Superior temporal gyrus (tissue), 1 donor: ENCODE measurements around the gene ZCCHC7.
"Not testable (repeated sequence)": the region's sequence is repeated elsewhere in the genome, so short reads cannot be mapped to it uniquely, and the experiment has no call there.

Experiments
- DNase-seq: peaks from one replicate; pipeline ENCODE4 v3.0.0-alpha.2; 2016; ENCODE audit errors: extremely low spot score

The ZCCHC7 gene

DNA sequence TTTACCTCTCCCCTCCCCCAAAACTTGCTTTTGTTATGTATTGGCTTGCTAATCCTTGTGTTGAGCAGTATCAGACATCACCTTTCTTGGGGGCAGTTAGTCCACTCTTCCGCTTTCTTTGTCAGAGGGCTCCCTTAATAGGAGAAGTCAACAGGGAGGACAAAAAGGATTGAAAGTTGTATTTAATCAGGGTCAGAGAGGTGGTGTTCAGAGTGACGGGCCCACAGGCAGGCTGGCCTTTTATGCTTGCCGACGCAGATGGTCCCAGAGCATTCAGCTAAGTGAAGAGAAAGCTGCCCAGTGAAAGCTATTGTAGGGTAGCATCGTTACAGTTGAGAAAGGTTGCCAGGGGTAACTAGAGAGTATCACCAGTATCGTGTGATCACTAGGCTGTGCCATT is 131.1 kb downstream of the ZCCHC7 start:
- DNase-seq, result no peak

DNA sequence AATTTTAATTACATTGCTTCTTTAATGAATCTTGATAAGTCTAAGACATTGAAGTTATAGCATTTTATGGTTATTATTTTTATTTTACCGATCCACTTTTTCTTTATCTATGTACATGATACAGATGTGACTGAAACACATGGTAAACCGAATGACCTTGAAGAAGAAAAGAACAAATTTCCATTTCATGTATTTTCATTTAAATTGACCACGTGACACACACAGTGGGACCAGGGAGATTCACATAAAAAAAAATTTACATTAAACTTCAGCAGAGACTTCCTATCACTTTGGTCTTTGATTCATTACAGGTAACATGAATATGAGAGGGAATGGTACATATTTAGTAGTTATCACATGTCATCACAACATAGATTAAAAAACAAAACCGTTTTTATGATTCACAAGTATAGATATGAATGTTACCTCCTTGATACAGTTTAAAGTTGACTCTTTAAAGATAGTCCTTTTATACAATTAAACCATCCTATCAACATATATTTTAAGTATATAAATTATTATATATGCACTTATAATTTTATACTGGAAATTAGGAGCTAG is 133.1 kb downstream of the ZCCHC7 start:
- DNase-seq, result no peak

DNA sequence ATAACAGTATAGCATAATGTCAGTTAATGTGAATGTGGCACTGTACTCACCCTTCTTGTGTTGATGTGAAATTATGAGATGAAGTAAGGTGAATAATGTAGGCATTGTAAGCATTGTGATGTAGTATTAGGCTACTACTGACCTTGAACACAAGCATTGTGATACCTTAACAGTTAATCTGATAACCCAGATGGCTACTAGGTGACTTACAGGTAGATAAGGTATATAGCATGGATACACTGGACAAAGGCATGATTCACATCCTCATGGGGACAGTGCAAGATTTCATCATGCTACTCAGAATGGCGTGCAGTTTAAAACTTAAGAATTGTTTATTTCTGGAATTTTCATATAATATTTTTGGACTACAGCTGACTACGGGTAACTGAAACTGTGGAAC is 134.8 kb downstream of the ZCCHC7 start:
- no peak for DNase-seq

DNA sequence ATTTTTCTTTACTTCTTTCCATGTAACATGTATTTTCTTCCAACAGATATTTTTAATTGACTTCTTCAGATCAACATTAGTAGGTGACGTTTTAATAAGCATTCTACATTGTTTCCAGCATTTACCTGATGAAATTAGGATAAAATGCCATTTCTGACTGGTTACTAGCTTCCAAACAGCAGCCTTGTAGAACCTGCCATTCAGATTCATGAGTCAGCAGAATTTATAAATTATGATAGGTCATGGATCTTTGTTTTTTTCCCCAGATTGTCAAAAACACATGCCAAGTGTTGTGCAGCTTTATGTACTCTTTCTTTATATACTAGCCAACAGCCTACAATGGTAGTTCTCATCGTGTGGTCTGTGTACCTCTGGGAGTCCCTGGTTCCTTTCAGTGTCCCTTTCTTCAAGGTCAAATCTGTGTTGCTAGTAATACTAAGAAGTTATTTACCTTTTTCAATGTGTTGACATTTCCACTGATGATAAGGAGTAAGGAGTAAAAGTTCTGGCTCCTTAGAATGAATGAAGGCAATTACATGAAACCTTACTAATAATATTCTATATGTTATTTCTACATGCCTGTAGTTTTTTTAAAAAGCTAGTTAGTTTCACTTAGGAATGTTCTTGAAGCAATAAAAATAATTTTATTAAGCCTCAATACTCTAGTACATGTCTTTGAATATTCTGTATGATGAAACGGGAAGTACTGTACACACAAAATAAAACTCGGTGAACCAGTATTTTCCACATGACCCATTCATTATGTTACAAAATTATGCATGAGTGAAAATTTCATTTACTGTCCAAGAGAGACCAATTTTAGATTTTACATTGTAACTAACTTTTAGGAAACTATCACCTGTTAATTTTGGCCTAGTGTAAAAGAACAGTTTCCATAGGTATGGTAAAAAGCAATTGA is 135.8 kb downstream of the ZCCHC7 start:
- DNase-seq, result no peak

DNA sequence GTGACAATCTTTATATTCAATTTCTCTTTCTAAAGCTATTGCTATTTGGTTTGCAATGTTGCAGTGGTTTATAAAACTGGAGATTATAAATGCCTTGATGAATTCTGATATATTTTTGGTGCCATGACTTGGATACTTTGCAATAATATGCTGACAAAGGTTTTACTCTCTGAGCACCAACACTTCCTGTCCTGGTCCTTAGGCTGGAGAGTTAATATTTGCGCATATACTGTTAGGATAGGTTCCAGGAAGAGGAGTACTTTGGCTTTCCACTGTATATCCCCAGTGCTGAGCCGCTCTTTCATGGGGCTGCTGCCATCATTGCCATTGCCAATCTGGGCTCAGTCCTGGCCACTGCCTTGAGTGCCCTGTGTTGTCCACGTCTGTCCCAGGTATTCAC is 139.6 kb downstream of the ZCCHC7 start:
- no peak for DNase-seq

DNA sequence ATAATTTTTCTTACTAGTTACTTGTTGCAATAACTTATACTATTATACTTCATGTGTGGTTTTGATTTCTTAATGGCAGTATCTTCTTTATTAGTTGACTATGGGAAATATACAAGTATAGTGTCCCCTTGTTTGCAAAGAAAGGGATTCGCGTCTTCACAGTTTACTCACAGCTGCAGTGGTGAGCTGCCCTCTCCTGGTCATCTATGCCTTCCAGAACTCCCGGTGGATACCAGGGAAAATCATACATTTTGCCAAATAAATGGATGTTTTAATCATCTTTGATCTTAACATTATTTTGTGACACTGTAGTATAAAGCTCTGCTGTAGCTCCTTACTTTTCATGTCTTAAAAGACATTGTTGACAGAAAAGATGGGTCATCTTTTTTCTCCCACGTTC is 142.0 kb downstream of the ZCCHC7 start:
- DNase-seq, result peak; percentile 68

DNA sequence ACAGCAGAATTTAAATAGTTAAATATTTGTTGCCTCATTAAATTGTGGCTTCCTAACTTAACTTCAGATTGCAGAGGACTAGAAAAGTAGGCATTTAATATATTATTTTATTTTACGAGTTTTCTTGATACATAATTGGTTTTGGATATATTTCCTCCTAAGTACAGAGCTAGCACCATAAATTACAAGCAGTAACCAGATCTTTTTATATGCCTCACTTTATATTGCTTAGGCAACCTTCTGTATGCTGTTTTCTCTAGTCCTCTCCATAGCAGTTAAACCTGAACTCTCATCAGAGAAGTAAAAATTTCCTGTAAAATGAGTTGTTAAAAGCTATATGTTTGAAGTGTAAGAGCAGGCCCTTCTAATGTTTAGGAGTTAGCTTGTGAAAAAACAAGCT is 144.2 kb downstream of the ZCCHC7 start:
- DNase-seq, result no peak

DNA sequence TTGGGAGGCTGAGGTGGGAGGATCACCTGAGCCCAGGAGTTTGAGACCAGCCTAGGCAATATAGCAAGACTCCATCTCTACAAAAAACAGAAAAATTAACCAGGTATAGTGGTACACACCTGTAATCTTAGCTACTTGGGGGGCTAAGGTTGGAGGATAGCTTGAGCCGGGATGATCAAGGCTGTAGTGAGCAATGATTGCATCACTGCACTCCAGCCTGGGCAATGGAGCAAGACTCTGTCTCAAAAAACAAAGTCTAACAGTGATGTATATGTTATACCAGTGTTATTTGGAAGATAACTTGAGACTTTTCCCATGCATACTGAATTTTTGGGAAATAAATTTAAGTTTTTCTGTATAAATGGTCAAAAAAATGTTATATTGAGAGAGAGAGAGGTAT is 146.3 kb downstream of the ZCCHC7 start:
- DNase-seq, result no peak

DNA sequence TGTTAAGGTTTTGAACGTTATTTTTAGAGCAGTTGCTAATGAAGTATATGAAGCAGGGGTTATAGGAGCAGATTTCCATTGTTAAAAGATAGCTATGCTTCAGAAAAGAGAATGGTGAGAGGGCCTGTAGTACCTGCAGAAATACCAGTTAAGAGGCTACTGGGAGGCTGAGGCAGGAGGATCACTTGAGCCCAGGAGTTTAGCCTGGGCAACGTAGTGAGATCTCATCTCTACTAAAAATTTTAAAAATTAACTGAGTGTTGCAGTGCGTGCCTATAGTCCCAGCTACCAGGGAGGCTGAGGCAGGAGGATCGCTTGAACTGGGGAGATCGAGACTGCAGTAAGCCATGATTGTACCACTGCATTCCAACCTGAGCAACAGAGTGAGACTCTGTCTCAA is 148.8 kb downstream of the ZCCHC7 start:
- no peak for DNase-seq

DNA sequence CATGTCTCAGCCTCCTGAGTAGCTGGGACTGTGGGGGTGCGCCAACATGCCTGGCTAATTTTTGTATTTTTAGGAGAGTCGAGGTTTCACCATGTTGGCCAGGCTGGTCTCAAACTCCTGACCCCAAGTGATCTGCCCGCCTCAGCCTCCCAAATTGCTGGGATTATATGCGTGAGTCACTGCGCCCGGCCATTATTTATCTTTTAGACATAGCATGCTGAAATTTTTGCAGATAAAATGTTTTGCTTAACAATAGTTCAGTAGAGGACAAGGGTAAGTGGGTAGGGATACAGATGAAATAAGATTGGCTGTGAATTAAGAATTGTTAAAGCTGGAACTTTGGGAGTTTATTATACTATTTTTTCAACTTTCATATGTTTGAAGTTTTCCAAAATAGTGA is 151.3 kb downstream of the ZCCHC7 start:
- no peak for DNase-seq

DNA sequence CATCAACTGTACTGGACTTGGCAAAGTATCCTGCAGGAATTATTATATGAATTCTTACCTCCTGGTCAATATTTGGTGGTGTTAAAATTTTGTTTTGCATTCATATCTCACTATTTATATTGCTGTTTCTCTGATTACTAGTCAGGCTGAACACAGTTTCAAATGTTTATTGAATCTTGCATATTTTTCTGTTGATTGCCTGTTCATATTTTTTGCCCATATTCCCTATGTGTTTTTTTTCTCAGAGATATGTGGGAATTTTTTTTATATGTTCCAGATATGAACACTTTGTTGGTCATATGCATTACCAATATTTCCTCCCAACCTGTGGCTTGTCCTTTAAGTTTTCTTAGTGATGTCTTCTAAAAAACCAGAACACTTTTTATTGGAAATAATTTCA is 153.2 kb downstream of the ZCCHC7 start:
- no peak for DNase-seq

DNA sequence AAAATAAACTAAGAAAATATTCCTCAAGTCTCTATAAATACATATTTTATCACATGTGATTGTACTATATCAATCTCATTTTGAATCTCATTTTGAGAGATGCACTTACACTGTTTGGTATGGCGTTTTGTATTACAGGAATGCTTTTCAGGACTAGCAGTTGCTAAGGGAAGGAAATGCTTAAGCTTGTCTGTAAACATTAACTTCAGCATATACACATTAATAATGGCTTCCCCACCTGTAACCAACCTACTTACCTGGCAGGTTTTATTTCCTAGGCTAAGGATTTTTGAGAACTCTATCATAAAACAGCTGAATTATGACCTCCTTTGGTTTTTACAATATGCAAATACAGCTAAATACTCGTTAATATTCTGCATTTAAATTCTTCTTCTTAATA is 161.2 kb downstream of the ZCCHC7 start:
- no peak for DNase-seq

DNA sequence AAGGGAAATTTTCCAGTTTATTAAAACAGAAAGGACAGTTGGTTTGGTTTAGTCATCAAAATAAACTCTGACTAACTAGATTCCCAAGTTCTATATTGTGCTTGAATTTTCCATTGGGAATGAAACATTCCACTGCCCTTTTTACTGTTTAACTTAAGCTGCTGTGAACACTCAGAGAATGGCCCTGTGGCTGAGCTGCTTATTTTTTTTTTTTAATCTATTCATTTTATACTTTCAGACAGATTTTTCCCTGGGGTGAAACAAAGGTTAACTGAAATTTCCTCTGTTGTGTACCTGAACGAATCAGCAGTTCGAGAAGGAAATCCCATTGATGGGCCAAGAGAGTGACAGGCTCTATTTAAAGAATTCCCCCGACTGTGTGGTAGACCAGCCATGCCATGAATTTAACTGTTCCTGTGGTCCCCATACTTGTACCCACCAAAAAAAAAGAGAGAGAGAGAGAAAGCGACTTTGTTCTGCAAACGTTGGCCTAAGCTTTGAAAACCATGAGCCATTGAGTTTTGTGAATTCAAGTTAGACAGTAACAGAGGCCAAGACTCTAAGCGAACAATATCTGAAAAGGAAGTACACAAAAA is 163.5 kb downstream of the ZCCHC7 start:
- no peak for DNase-seq

DNA sequence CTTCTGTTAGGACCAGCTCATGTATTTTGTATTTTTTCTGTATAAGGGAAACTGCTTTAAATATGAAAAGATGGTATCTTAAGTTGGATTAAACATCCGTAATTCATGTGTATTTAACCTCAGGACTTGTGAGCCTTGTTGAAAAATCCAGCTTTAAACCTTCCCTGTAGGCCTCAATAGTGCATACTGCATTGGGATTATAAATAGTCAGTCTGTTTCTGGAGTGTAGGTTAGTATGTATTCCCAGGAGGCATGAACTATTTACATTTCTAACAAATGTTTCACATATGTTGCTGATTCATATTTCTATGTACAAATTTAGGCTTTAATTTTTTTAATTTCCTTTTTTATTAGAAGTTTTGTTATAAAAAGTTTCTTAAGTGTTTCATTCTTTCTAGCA is 164.3 kb downstream of the ZCCHC7 start:
- no peak for DNase-seq

DNA sequence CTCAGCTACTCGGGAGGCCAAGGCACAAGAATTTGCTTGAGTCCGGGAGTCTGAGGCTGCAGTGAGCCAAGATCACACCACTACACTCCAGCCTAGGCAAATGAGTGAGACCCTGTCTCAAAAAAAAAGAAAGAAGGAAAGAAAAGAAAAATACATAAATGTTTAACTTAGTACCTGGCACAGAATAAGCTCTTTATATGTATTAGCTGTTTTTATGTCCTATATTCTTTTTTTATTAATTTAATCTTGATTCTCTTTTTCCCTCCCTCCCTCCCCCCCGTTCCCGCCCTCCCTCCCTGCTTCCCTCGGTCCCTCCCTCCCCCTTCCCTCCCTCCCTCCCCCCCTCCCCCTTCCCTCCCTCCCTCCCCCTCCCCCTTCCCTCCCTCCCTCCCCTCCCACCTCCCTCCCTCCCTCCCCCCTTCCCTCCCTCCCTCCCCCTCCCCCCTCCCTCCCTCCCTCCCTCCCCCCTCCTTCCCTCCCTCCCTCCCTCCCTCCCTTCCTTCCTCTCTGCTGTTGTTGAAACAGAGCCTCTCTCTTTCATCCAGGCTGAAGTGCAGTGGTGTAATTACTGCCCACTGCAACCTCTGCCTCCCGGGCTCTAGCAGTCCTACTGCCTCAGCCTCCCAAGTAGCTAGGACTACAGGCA is 166.3 kb downstream of the ZCCHC7 start:
- no peak for DNase-seq

DNA sequence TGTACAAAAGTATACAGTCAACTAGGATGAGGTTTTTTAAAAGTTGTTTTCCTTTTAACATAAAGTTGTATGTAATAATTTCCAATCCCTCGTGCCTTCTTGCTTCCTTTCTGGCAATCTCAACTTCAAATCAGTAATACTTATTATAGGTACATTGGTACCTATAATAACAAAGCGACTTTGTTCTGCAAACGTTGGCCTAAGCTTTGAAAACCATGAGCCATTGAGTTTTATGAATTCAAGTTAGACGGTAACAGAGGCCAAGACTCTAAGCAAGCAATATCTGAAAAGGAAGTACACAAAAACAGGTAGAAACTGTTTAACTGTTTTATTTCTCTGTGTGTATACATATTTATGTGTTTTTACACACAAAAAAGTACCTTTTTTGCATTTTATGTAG is 166.9 kb downstream of the ZCCHC7 start:
- DNase-seq, result no peak

DNA sequence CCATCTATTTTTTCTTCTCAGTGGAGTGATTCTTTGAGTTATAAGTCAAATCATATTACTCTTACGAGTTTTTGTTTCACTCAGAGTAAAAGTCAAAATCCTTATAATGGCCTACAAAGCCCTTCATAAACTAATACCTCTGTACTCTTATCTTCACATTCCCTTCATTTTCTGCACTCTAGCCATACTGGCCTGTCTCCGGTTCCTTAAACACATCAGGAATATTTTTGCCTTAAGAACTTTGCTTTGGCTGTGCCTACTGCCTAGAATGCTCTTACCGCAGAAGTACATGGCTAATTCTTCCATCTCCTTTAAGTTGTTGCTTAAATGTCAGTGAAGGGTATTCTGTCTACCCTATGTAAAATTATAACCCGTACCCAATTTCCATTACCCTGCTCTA is 169.3 kb downstream of the ZCCHC7 start:
- no peak for DNase-seq

DNA sequence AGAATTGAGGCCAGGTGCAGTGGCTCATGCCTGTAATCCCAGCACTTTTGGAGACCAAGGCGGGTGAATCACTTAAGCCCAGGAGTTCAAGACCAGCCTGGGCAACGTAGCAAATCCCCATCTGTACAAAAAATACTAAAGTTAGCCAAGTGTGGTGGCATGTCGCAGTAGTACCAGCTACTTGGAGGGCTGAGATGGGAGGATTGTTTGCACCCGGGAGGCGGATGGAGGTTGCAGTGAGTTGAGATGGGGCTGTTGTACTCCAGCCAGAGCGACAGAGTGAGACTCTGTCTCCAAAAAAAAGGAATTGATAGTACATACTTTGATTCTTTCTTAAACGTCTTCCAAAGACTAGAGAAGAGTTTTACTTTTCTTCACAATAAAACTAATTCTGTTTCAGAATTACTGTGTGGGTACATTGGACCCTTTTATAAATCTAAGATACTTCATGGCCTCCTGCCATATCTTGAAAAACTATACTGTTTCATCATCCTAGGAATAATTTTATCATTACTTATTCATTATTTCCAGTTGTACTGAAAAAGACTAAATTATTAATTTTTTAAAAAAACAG is 170.1 kb downstream of the ZCCHC7 start:
- no peak for DNase-seq

DNA sequence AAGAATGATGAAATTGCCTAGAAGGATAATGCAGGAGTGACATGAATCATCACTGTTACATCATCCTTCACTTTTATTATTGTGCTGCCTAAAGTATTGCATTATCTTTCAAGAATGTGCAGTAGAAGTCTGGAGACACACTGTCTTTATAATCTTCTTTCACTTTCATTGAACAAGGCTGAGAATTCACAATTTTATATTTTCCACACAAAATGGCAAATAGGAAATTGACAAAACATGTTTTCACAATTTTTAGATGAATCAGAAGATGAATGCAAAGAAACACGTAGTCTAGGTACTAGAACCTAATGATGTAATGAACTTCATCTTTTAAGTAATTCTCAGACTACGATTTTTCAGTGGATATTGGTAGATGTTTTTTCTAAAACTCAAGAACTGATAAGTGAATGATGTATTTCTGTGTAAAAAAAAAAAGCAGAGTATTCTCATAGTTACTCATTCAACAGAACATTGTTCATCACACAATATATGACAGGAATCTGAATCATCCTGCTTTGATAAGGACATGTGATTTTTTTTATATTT is 170.6 kb downstream of the ZCCHC7 start:
- DNase-seq, result no peak

DNA sequence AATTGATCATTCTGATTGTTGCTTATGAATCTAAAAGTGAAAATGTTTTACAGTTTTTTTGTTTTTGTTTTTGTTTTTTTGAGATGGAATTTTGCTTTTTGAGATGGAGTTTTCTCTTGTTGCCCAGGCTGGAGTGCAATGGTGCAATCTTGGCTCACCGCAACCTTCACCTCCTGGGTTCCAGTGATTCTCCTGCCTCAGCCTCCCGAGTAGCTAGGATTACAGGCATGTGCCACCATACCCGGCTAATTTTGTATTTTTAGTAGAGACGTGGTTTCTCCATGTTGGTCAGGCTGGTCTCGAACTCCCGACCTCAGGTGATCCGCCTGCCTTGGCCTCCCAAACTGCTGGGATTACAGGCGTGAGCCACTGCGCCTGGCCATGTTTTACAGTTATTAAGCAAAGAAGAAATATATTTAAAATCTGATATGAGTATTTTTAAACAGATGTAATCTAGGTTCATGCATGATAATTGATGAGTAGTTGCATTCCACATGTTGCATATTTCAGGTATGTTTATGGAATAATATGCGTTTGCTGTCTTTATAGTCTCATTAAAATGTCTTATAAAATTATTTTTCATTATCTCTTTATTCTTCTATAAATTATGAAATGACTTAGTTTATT is 171.4 kb downstream of the ZCCHC7 start:
- DNase-seq, result not testable (repeated sequence)

DNA sequence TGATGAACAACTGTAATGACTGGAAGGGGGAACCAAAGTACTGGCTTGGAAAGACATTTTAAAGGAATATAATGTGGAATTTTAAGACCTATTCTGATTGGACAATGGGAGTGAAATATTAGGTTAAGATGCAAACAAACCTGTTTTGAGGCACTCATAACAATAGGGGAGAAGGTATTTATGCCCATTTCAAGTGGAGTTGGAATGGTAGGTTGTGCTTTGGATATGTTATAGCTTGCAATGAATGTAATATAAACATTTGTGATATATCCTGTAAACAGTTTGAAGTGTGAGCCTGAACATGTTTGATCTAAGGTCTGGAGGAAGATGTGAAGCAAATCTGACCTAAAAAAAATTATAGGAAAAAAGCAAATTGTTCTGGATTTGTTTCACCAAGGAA is 172.5 kb downstream of the ZCCHC7 start:
- no peak for DNase-seq
